Measurements from ENCODE around the gene NFIA. TPM values are rescaled to one million over a fixed set of nuclear protein-coding genes. Genes with fewer than 3 reads are reported as not detected.

Gene NFIA
- total and polyA plus RNA-seq, 9 of the 15 experiments (the other 6 are each of a cell fraction or from before 2014, with no cell fraction given), result 5.3 to 24.9 (median 9.8) TPM

DNA sequence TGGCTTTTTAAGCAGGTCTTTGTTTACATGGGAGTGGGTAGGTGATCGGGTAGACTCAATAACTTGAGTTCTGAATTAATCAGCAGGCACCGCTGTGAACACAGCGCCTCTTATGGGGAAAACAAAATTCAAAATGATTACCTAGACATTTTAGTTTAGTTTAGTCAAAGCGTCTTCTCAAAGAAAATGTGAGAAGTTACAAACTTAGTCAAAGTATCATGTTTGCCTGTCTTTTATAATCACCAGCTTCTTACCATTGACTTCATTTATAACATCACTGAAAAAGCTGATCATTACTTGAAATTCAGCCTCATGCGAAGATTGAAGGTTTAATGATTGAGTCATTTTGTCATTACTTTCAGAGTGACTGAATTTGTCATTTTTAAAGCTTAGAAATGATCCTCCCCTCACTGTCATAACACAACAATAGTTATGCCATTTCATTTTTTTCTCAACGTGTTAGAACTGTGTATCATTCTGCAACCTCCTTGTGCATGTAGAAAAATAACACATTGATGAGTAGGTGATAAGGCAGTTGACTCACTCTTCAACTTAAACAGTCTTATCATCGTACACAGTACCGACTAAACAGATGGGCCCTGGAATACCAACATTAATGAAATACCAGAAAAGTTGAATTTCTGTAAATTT, 188.5 kb downstream of the NFIA start (continued):
- TF ChIP-seq, protein P1, sequence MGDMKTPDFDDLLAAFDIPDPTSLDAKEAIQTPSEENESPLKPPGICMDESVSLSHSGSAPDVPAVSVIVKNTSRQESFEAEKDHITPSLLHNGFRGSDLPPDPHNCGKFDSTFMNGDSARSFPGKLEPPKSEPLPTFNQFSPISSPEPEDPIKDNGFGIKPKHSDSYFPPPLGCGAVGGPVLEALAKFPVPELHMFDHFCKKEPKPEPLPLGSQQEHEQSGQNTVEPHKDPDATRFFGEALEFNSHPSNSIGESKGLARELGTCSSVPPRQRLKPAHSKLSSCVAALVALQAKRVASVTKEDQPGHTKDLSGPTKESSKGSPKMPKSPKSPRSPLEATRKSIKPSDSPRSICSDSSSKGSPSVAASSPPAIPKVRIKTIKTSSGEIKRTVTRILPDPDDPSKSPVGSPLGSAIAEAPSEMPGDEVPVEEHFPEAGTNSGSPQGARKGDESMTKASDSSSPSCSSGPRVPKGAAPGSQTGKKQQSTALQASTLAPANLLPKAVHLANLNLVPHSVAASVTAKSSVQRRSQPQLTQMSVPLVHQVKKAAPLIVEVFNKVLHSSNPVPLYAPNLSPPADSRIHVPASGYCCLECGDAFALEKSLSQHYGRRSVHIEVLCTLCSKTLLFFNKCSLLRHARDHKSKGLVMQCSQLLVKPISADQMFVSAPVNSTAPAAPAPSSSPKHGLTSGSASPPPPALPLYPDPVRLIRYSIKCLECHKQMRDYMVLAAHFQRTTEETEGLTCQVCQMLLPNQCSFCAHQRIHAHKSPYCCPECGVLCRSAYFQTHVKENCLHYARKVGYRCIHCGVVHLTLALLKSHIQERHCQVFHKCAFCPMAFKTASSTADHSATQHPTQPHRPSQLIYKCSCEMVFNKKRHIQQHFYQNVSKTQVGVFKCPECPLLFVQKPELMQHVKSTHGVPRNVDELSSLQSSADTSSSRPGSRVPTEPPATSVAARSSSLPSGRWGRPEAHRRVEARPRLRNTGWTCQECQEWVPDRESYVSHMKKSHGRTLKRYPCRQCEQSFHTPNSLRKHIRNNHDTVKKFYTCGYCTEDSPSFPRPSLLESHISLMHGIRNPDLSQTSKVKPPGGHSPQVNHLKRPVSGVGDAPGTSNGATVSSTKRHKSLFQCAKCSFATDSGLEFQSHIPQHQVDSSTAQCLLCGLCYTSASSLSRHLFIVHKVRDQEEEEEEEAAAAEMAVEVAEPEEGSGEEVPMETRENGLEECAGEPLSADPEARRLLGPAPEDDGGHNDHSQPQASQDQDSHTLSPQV (IDR thresholded peaks at IDR 0.05), result peak; percentile 48
- TF ChIP-seq SMARCC2 (IDR thresholded peaks at IDR 0.05; ENCODE audit: low read depth), result peak; percentile 92
- no peak for TF ChIP-seq FOXA1 (IDR thresholded peaks at IDR 0.05; ENCODE audit: borderline replicate concordance)
- peak; percentile 83; the same call in 1 of the 2 replicates for TF ChIP-seq EP300 (IDR thresholded peaks at IDR 0.05; ENCODE audit: low read length)
- TF ChIP-seq DACH1 (IDR thresholded peaks at IDR 0.05; ENCODE audit: partially characterized antibody), result peak; percentile 73
- TF ChIP-seq HCFC1 (IDR thresholded peaks at IDR 0.05; ENCODE audit: low read depth, low read length), result no peak
- peak; percentile 40; the same call in 1 of the 2 replicates for TF ChIP-seq MAFK (IDR thresholded peaks at IDR 0.05; ENCODE audit: low read length)
- no peak for TF ChIP-seq SRSF9 (IDR thresholded peaks at IDR 0.05; ENCODE audit: borderline replicate concordance, low read depth, low read length)
- no peak; the same call in 1 of the 2 replicates for TF ChIP-seq CREB1 (IDR thresholded peaks at IDR 0.05)
- peak; percentile 47; the same call in 1 of the 2 replicates for TF ChIP-seq CREB1 (CRISPR knock-in tag; IDR thresholded peaks at IDR 0.05)
- TF ChIP-seq, protein P2, sequence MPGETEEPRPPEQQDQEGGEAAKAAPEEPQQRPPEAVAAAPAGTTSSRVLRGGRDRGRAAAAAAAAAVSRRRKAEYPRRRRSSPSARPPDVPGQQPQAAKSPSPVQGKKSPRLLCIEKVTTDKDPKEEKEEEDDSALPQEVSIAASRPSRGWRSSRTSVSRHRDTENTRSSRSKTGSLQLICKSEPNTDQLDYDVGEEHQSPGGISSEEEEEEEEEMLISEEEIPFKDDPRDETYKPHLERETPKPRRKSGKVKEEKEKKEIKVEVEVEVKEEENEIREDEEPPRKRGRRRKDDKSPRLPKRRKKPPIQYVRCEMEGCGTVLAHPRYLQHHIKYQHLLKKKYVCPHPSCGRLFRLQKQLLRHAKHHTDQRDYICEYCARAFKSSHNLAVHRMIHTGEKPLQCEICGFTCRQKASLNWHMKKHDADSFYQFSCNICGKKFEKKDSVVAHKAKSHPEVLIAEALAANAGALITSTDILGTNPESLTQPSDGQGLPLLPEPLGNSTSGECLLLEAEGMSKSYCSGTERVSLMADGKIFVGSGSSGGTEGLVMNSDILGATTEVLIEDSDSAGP (CRISPR knock-in tag; IDR thresholded peaks at IDR 0.05), result no peak
- TF ChIP-seq, protein P3, sequence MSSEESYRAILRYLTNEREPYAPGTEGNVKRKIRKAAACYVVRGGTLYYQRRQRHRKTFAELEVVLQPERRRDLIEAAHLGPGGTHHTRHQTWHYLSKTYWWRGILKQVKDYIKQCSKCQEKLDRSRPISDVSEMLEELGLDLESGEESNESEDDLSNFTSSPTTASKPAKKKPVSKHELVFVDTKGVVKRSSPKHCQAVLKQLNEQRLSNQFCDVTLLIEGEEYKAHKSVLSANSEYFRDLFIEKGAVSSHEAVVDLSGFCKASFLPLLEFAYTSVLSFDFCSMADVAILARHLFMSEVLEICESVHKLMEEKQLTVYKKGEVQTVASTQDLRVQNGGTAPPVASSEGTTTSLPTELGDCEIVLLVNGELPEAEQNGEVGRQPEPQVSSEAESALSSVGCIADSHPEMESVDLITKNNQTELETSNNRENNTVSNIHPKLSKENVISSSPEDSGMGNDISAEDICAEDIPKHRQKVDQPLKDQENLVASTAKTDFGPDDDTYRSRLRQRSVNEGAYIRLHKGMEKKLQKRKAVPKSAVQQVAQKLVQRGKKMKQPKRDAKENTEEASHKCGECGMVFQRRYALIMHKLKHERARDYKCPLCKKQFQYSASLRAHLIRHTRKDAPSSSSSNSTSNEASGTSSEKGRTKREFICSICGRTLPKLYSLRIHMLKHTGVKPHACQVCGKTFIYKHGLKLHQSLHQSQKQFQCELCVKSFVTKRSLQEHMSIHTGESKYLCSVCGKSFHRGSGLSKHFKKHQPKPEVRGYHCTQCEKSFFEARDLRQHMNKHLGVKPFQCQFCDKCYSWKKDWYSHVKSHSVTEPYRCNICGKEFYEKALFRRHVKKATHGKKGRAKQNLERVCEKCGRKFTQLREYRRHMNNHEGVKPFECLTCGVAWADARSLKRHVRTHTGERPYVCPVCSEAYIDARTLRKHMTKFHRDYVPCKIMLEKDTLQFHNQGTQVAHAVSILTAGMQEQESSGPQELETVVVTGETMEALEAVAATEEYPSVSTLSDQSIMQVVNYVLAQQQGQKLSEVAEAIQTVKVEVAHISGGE (CRISPR knock-in tag; IDR thresholded peaks at IDR 0.05), result 0 out of 6 replicates have a peak, but pooled peaks of 1 of the 3 experiments have one; percentile 9
- TF ChIP-seq ZNF408 (CRISPR knock-in tag; IDR thresholded peaks at IDR 0.05; ENCODE audit: low read depth), result no peak
- peak; percentile 93 for TF ChIP-seq CBFA2T3 (IDR thresholded peaks at IDR 0.05)
- TF ChIP-seq ZNF253 (CRISPR knock-in tag; conservative IDR thresholded peaks at IDR 0.05), result no peak
- TF ChIP-seq KDM1A (IDR thresholded peaks at IDR 0.05), result peak; percentile 12 to 31; a peak in 1 of 4 replicates
- TF ChIP-seq, protein P4, sequence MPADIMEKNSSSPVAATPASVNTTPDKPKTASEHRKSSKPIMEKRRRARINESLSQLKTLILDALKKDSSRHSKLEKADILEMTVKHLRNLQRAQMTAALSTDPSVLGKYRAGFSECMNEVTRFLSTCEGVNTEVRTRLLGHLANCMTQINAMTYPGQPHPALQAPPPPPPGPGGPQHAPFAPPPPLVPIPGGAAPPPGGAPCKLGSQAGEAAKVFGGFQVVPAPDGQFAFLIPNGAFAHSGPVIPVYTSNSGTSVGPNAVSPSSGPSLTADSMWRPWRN (IDR thresholded peaks at IDR 0.05; ENCODE audit: low read depth), result no peak
- TF ChIP-seq SOX6 (IDR thresholded peaks at IDR 0.05), result peak; percentile 89
